IMR-90 (cell line): ENCODE data around the gene ABHD1. TPM values are rescaled to one million over a fixed set of nuclear protein-coding genes. Genes with fewer than 3 reads are reported as not detected.

Source experiments
- ATAC-seq: fragments of 200-7000 bp; cut with Tn5 transposase; 2 replicates; pipeline ENCODE4 v1.9.1; 2020; ENCODE audit warnings: low read depth, mild to moderate bottlenecking, moderate library complexity
- BruUV-seq: library from RNA; stranded (reverse); fragments of 400-500 nt; replicated peaks from 2 replicates; lab custom pipeline; 2021; lab: Mats Ljungman, UMichigan
- CTCF ChIA-PET: fragments of 300-600 bp; formaldehyde crosslinking; extraction: SDS; loops from one replicate; lab custom pipeline; 2021; ENCODE audit warnings: antibody characterized with exemption; lab: Yijun Ruan, JAX
- POLR2A ChIA-PET: fragments of 300-600 bp; sonication (Branson Sonifier 250); formaldehyde crosslinking; loops from one replicate; lab custom pipeline; 2022; ENCODE audit warnings: antibody characterized with exemption; ENCODE audit not compliant: unreplicated experiment; lab: Charles Lee
- DNase-seq: peaks from one replicate; pipeline ENCODE4 v3.0.0; 2013
- H2AFZ ChIP-seq: replicated peaks from 2 replicates; pipeline ENCODE3; 2013; ENCODE audit warnings: low read length, mild to moderate bottlenecking; ENCODE audit not compliant: poor library complexity
- H2AK5ac ChIP-seq: 2 replicates; pipeline ENCODE4 v1.6.1; 2013; ENCODE audit warnings: low read depth, low read length, inconsistent platforms
- H2AK9ac ChIP-seq: replicated peaks from 2 replicates; pipeline ENCODE3; 2013; ENCODE audit warnings: mild to moderate bottlenecking, low read depth, low read length, moderate library complexity; ENCODE audit not compliant: poor library complexity
- H2BK120ac ChIP-seq: 2 replicates; pipeline ENCODE4 v1.6.1; 2013; ENCODE audit warnings: low read depth, low read length, inconsistent platforms
- H2BK15ac ChIP-seq: 3 replicates; pipeline ENCODE4 v1.6.1; 2013; ENCODE audit warnings: low read depth, low read length, inconsistent platforms
- H2BK20ac ChIP-seq: 2 replicates; pipeline ENCODE4 v1.6.1; 2013; ENCODE audit warnings: low read depth, mild to moderate bottlenecking, inconsistent platforms, low read length, moderate library complexity
- H2BK5ac ChIP-seq: 2 replicates; pipeline ENCODE4 v1.6.1; 2013; ENCODE audit warnings: mild to moderate bottlenecking, low read depth, low read length, inconsistent platforms; ENCODE audit not compliant: poor library complexity, severe bottlenecking
- H3K14ac ChIP-seq: replicated peaks from 2 replicates; pipeline ENCODE4 v1.6.1; 2013; ENCODE audit warnings: low read depth, low read length, inconsistent platforms
- H3K18ac ChIP-seq: 2 replicates; pipeline ENCODE4 v1.6.1; 2013; ENCODE audit warnings: low read depth, low read length, control low read depth
- H3K23ac ChIP-seq: 2 replicates; pipeline ENCODE4 v1.6.1; 2013; ENCODE audit warnings: low read depth, low read length, inconsistent platforms
- H3K27ac ChIP-seq: 2 replicates; pipeline ENCODE4 v1.5.1; 2013; ENCODE audit warnings: mild to moderate bottlenecking, control low read depth, low read length; ENCODE audit not compliant: insufficient read depth
- H3K27me3 ChIP-seq: 2 replicates; pipeline ENCODE4 v1.6.1; 2013; ENCODE audit warnings: low read length; ENCODE audit not compliant: control insufficient read depth, insufficient read depth
- H3K36me3 ChIP-seq: 2 replicates; pipeline ENCODE4 v1.6.1; 2013; ENCODE audit warnings: low read length, mixed read lengths; ENCODE audit not compliant: control insufficient read depth, insufficient read depth
- H3K4ac ChIP-seq: 2 replicates; pipeline ENCODE4 v1.6.1; 2013; ENCODE audit warnings: low read depth, low read length, inconsistent platforms
- H3K4me1 ChIP-seq: 2 replicates; pipeline ENCODE4 v1.6.1; 2013; ENCODE audit warnings: low read length, mixed read lengths; ENCODE audit not compliant: control insufficient read depth, insufficient read depth
- H3K4me2 ChIP-seq: 2 replicates; pipeline ENCODE4 v1.6.1; 2013; ENCODE audit warnings: low read depth, mild to moderate bottlenecking, control low read depth, low read length, moderate library complexity
- H3K4me3 ChIP-seq: 2 replicates; pipeline ENCODE4 v1.5.1; 2013; ENCODE audit warnings: low read depth, mild to moderate bottlenecking, control low read depth, low read length, moderate library complexity; ENCODE audit not compliant: insufficient read depth
- H3K56ac ChIP-seq: 2 replicates; pipeline ENCODE4 v1.6.1; 2013; ENCODE audit warnings: low read length, inconsistent platforms; ENCODE audit not compliant: insufficient read depth; ENCODE audit errors: extremely low read depth
- H3K79me1 ChIP-seq, 2 experiments: 2 replicates each; pipeline ENCODE4 v1.6.1; 2013; ENCODE audit warnings: low read length in 2 of 2, inconsistent platforms in 1 of 2, low read depth in 1 of 2
- H3K9ac ChIP-seq: 2 replicates; pipeline ENCODE4 v1.6.1; 2013; ENCODE audit warnings: low read depth, low read length, control low read depth
- H3K9me1 ChIP-seq: 2 replicates; pipeline ENCODE4 v1.6.1; 2013; ENCODE audit warnings: low read length, inconsistent platforms; ENCODE audit not compliant: insufficient read depth
- H3K9me3 ChIP-seq: 2 replicates; pipeline ENCODE4 v1.6.1; 2013; ENCODE audit warnings: low read length; ENCODE audit not compliant: control insufficient read depth, insufficient read depth
- H4K20me1 ChIP-seq: 2 replicates; pipeline ENCODE4 v1.6.1; 2013; ENCODE audit warnings: low read length, inconsistent platforms; ENCODE audit not compliant: insufficient read depth
- H4K5ac ChIP-seq: 2 replicates; pipeline ENCODE4 v1.6.1; 2013; ENCODE audit warnings: mild to moderate bottlenecking, low read depth, low read length, control low read depth
- H4K8ac ChIP-seq, 2 experiments: 2 replicates each; pipeline ENCODE4 v1.6.1; 2013; ENCODE audit warnings: low read depth in 2 of 2, low read length in 2 of 2, control low read depth in 1 of 2, inconsistent platforms in 1 of 2
- H4K91ac ChIP-seq: 2 replicates; pipeline ENCODE4 v1.6.1; 2013; ENCODE audit warnings: low read depth, low read length, inconsistent platforms; ENCODE audit not compliant: insufficient read depth
- CEBPB ChIP-seq: IDR thresholded peaks from 2 replicates; pipeline ENCODE4 v1.6.1; 2012; ENCODE audit warnings: low read depth, low read length, improper control_type of control experiment
- CTCF ChIP-seq: conservative IDR thresholded peaks from 2 replicates; pipeline ENCODE4 v1.5.1; 2012; ENCODE audit warnings: mild to moderate bottlenecking, low read depth, low read length, improper control_type of control experiment
- ELK1 ChIP-seq: fragments of 150-350 bp; IDR thresholded peaks from 2 replicates; pipeline ENCODE4 v1.6.1; 2016; ENCODE audit warnings: low read depth, mild to moderate bottlenecking, low read length, moderate library complexity, borderline replicate concordance
- FOS ChIP-seq: fragments of 150-350 bp; IDR thresholded peaks from 2 replicates; pipeline ENCODE4 v1.6.1; 2016; ENCODE audit warnings: low read depth, low read length
- MAFK ChIP-seq: IDR thresholded peaks from 2 replicates; pipeline ENCODE4 v1.6.1; 2012; ENCODE audit warnings: low read depth, low read length, improper control_type of control experiment
- MXI1 ChIP-seq: IDR thresholded peaks from 2 replicates; pipeline ENCODE4 v1.6.1; 2012; ENCODE audit warnings: low read depth, mild to moderate bottlenecking, low read length, moderate library complexity, borderline replicate concordance
- NFE2L2 ChIP-seq: fragments of 150-350 bp; IDR thresholded peaks from 2 replicates; pipeline ENCODE4 v1.6.1; 2016; ENCODE audit warnings: low read depth, mild to moderate bottlenecking, low read length
- POLR2A ChIP-seq: IDR thresholded peaks from 2 replicates; pipeline ENCODE4 v1.6.1; 2012; ENCODE audit warnings: mild to moderate bottlenecking, low read depth, low read length
- RAD21 ChIP-seq: IDR thresholded peaks from 2 replicates; pipeline ENCODE4 v1.6.1; 2012; ENCODE audit warnings: low read length, improper control_type of control experiment
- RFX5 ChIP-seq: IDR thresholded peaks from 2 replicates; pipeline ENCODE4 v1.8.0; 2012; ENCODE audit warnings: low read depth, mild to moderate bottlenecking, low read length, moderate library complexity
- USF2 ChIP-seq: fragments of 150-350 bp; IDR thresholded peaks from 2 replicates; pipeline ENCODE4 v1.6.1; 2017; ENCODE audit warnings: mild to moderate bottlenecking, antibody characterized with exemption, low read length, low read depth
- WGBS, 2 experiments: methylation state at CpG; one replicate each; pipeline versions ENCODE4 v1.1.5 to v1.1.7; 2013; ENCODE audit warnings: missing lambda C conversion rate in 2 of 2; ENCODE audit not compliant: insufficient read length in 1 of 2; ENCODE audit errors: extremely low coverage in 2 of 2; 5-methylcytosine and 5-hydroxymethylcytosine counted together
- dilution Hi-C: fragments of 300-500 bp; cut with HindIII; formaldehyde crosslinking; loops from one replicate; pipeline ENCODE4 v1.14.3; 2018; ENCODE audit warnings: low sequenced_read_pairs; ENCODE audit not compliant: unreplicated experiment
- in situ Hi-C: fragments of 300-500 bp; cut with MboI; formaldehyde crosslinking; loops from 3 replicates; pipeline ENCODE4 v1.14.3; 2019; ENCODE audit warnings: low sequenced_read_pairs, inconsistent platforms, mixed read lengths
- intact Hi-C: fragments of 100-400 bp; cut with micrococcal nuclease; formaldehyde crosslinking; loops from 2 replicates; pipeline ENCODE4 v1.10.0; 2022
- polyA plus RNA-seq, 3 experiments: library from polyadenylated mRNA; depleted of rRNA; stranded (reverse); fragments of >200 nt; gene quantifications; 2 replicates each; pipeline ENCODE4 v1.2.3, GENCODE V29; 2012; ENCODE audit warnings: low replicate concordance in 1 of 3
- total RNA-seq: library from RNA; depleted of rRNA; stranded (reverse); fragments of >200 nt; gene quantifications from 2 replicates; pipeline ENCODE4 v1.2.3, GENCODE V29; 2012

Gene ABHD1
- total and polyA plus RNA-seq, 2 of the 4 experiments (the other 2 are of a cell fraction), result 0.24 TPM; not detected in 1

- Histone ChIP-seq H3K14ac (no peak overlapping the region), H3K4me3 (no peak overlapping the region), H2BK15ac (no peak overlapping the region), H2BK120ac (no peak overlapping the region), H3K27me3 (no peaks in the 10 kb centered on the region), H3K36me3 (peaks cover 29% of the 10 kb centered on the region; the same call in 1 of the 2 replicates), H3K23ac (no peak overlapping the region), H4K8ac (no peak overlapping the region), H3K9me1 (peaks cover 4% of the 10 kb centered on the region), H2BK20ac (no peak overlapping the region), H3K4me2 (no peak overlapping the region), H3K18ac (no peak overlapping the region), H4K20me1 (peaks cover 14% of the 10 kb centered on the region), H2AK9ac (no peak overlapping the region), H3K9ac (no peak overlapping the region), H2AK5ac (no peak overlapping the region), H2BK5ac (no peak overlapping the region), H3K4ac (no peak overlapping the region), H2AFZ (no peak overlapping the region), H3K4me1 (peaks cover 20% of the 10 kb centered on the region), H3K27ac (no peak overlapping the region), H3K9me3 (no peaks in the 10 kb centered on the region), H3K56ac (no peak overlapping the region), H4K5ac (no peak overlapping the region), H4K91ac (no peak overlapping the region), H3K79me1 (peaks cover 3 to 49% of the 10 kb centered on the region in 2 experiments; a peak in 3 of 4 replicates)
- POLR2A ChIA-PET, result no interaction called here
- WGBS, 2 experiments, result 94% methylated on average over 12 of the region's 27 CpGs; no CpG with 5 or more reads in 1 of the 2 experiments
- ATAC-seq (no peak), DNase-seq (no peak)
- CTCF ChIA-PET, result no interaction called here
- in situ Hi-C loops (no loop called here), dilution Hi-C loops (no loop called here), intact Hi-C loops (no loop called here)
- BruUV-seq, result no TSS peak
- no peak for TF ChIP-seq RFX5
- TF ChIP-seq RAD21, result no peak
- no peak for TF ChIP-seq CTCF
- TF ChIP-seq FOS, result no peak
- TF ChIP-seq NFE2L2, result no peak
- no peak for TF ChIP-seq MXI1
- no peak for TF ChIP-seq CEBPB
- TF ChIP-seq POLR2A, result no peak
- no peak for TF ChIP-seq USF2
- TF ChIP-seq MAFK, result no peak
- no peak for TF ChIP-seq ELK1
Observed at GRCh38 chr2:27082773-27083409, 40.7 kb upstream of the ABHD1 start.
